Stimulated activated CD4-positive, alpha-beta T cell treated with anti-CD3 and anti-CD28 coated beads, Interleukin-15, amount 100 ng/mL, for 1 hour (primary cell): ENCODE measurements around the gene CDH23.

Experiments
- DNase-seq, 2 donors: peaks; one replicate each; pipeline ENCODE4 v3.0.0-alpha.2; 2020; ENCODE audit warnings: low read depth in 1 of 2, low spot score in 1 of 2

Gene CDH23

GRCh38 chr10:71779641-71780040 lies 382.9 kb downstream of the CDH23 start:
- DNase-seq: no peak

DNA sequence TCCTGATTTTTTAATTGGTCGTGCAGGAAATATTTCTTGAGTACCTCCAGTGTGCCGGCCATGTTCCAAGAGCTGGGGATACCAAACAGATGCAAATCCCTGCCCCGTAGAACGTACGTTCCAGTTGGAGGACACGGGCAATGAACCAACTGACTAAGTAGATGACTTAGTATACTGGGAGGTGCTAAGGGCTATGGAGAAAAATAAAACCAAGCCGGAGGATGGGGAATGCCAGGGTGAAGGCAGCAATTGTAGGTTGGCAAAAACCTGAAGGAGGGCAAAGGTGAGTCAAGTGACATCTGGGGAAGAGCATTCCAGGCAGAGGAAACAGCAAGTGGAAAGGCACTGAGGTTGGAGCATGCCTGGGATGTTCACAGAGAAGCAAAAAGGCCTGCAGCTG lies 383.4 kb downstream of the CDH23 start:
- no peak for DNase-seq

DNA sequence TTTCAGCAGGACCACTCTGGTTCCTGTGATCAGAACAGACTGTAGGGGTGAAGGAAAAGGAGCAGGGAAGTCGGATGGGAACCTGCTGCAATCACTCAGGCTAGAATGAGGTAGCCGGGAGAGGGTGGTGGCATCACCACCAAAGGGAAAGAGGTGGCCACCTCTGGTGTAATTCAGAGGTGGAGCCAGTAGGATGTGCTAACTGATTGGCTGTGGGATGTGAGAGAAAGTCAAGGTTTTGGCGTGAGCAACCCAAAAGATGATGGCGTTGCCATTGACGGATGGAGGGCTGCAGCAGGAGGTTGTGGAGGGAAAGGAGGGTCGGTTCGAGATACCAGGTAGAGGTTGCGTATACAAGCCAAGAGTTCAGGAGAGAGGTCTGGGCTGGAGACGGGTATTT lies 384.0 kb downstream of the CDH23 start:
- no peak for DNase-seq

DNA sequence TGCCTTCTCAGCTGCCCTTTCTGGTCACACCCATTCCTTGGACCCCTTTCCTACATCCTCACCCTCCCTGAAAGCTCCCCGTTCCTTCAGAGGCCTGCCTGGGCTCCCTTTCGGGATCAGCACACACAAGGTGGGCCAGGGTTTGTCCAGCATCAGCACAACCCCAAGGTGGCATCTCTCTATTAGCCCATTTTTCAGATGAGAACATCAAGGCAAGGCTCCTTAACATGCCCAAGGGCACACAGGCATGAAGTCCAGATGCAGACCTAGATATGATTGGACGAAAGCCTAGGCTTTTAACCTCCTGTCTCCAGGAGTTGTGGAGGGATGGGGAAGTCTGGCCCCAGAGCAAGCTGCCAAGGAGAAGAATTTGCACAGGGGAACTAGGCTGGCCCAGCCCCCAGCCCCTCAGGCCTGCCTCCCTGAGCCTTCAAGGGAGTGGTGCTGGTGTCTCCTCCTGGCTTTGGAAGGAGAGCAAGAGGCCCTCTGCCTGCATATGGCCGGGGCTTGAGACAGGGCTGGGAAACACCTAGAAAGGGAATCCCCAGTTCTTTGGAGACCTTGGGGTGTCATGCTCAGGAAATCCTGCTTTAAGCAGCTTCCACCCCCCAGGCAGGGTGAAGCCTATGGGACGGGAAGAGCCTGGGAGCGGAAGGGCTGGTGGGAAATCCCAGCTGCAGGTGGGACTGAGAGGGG lies 385.6 kb downstream of the CDH23 start:
- no peak for DNase-seq

DNA sequence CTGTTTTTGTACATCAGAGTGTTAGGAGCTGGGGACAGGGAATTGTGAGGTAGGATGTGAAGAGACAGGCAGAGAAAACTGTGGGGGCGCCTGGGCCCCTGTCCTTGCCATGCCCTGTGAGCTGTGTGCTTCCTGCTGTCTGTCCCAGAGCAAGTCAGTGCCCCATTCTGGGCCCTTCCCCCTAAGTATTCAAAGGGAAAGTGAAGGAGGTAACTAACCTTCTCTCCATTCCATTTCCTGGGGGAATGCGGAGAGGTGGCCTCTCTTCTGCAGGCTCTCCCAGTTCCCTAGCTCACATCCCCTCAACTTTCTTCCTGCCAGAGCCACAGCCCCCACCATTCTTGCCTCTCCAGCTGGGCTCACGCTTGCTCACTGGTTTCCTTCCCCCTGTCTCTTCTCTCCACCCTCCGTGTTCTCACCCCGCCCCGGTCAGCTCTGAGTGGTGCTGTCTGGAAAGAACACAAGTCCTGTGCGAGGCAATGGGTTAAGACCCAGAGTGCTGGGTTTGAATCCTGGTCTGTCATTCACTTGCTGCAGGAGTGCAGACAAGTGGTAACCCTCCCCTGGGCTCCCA lies 386.3 kb downstream of the CDH23 start:
- no peak for DNase-seq

DNA sequence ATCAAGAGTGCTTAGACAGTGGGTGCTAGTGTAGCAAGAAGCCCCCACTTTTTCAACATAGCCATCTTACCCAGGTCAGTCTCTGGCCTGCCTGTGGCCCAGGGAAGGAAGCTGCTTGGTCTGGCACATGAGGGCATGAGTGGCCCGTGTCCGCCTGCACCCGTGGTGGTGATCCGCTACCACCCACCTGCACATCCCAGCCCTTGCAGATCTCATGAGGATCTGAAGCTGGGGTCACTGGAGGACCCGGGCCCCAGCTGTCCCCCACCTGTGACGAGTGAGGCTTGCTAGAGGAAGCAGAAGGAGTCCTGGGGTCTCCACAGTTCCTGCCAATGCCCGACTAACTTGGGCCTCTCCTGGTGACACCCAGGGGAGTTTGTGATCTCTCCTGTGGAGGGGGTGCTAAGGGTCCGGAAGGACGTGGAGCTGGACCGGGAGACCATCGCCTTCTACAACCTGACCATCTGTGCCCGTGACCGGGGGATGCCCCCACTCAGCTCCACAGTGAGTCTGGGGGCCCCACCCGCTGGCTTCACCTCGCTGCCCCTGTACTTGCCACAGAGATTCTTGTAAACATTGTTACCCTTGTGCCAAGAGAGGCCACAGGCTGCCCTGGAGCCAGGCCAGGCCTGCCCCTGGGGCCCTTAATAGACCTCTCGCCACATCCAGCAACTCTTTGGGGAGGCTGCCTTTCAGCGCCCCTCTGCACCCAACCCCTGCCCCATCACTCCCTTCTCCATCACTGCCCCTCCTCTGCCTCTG lies 387.4 kb downstream of the CDH23 start:
- no peak for DNase-seq

DNA sequence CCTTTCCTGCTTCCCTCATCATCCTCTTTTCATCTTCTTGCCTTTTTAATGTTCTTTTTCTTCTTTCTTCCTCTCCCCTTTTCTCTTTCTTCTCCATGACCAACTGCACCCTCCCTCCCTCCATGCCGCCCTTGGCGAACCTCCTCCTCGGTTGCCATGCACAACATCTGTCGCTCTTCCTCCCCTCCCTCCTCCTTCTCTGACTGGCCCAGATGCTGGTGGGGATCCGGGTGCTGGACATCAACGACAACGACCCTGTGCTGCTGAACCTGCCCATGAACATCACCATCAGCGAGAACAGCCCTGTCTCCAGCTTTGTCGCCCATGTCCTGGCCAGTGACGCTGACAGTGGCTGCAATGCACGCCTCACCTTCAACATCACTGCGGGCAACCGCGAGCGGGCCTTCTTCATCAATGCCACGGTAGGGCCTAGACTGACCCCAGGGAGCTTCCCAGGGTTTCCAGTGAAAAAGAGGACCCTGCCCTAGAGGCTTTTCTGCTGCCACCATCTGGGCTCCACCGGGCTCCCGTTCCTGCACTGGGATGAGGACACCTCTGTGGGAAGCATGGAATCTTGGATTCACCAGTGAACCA lies 388.1 kb downstream of the CDH23 start:
- no peak for DNase-seq

DNA sequence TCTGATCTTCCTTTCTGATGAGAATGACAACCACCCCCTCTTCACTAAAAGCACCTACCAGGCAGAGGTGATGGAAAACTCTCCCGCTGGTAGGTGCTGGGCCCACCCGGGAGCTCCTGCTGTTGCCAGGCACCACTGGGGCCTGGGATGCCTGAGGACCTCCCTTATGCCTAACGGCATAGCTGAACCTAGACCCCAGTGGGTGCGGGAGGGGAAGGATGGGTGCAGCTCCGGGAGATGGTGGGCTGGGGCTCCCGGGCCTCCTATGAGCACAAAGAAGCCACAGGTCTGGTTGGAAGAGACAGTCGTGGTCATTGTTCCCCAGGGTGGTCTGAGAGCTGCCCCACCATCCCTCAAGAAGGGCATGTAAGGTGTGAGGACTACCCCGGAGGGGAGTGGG lies 392.2 kb downstream of the CDH23 start:
- no peak for DNase-seq

DNA sequence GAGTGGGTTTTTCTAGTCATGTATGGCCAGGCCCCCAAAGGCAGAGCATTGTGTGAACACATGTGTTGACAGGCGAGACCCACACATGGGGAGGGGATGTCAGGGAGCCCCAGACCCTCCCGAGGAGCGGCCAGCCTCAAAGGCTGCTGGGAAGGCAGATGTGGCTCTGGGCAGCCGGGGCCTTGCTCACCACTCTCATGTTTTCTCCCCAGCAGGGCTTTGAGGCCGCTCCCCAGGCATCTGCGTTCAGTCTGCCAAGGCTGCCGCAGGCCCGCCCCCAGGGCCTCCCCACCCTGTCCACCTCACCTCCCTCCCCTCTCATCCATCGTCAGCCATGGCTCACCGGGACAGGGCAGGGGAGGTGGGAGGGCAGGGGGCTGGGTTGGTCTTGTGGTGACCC lies 393.2 kb downstream of the CDH23 start:
- DNase-seq: no peak

DNA sequence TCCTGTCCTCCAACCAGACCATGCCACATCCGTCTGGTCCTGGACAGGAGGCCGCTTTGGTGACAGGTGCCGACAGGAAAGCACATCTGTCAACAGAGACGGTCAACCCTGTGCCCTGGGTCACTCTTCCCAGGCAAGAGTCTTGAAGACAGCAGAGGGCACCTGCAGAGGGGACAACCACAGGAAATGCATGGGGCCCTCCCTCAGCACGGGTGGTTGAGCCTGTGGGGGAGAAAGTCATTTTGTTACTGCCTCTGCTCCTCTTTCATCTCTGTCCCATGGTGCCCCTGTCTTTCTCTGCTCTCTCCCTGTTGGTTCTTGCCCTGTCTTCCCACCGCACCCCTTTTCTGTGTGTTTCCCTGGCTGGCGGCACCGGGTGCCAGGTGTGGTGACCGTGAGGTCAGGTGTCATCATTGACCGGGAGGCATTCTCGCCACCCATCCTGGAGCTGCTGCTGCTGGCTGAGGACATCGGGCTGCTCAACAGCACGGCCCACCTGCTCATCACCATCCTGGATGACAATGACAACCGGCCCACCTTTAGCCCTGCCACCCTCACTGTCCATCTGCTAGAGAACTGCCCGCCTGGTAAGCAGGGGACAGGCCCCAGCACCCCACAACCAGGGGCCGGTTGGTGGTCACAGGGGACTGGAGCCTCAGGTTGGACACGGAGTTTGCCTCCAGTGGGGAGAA lies 394.2 kb downstream of the CDH23 start:
- no peak for DNase-seq

DNA sequence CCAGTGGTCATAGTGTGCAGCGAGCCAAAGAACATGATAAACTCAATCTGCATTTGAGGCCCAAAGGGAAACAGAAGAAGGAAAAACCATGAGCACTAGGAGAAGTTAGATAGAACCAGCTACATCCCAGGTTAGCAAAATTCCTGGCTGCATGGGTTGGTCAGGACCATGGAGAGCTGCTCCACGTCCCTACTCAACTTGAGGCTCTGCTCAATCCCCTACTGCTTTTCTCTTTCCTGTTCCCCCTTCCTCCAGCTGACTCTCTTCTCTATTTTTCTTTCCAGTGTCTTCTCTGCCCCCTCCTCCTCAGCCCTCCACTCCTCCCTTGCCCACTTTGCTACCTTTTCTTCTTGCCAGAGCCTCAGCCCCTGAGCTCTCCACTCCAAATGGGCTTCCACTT lies 398.5 kb downstream of the CDH23 start:
- DNase-seq: no peak

GRCh38 chr10:71796749-71797405 lies 400.2 kb downstream of the CDH23 start:
- DNase-seq: no peak

- no peak for DNase-seq
Measured at GRCh38 chr10:71797533-71798307, 401.0 kb downstream of the CDH23 start.

DNA sequence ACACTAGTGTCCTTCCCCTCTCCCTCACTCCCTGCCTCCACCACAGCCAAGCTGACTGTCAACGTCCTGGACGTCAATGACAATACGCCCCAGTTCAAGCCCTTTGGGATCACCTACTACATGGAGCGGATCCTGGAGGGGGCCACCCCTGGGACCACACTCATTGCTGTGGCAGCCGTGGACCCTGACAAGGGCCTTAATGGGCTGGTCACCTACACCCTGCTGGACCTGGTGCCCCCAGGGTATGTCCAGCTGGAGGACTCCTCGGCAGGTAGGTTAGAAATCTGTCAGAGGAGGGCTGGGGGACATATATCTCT lies 401.5 kb downstream of the CDH23 start:
- DNase-seq: no peak

DNA sequence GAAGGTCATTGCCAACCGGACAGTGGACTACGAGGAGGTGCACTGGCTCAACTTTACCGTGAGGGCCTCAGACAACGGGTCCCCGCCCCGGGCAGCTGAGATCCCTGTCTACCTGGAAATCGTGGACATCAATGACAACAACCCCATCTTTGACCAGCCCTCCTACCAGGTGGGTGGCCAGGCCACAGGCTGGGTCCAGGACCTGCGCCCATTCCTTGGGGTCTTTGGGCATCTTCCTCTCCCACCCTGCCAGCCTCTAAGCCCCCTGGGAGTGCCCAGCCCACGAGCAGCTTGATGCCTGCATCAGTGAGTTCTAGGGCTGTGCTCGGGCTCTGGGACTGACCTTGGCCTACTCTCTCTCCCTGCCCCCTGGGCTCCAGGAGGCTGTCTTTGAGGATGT lies 402.4 kb downstream of the CDH23 start:
- DNase-seq: no peak

GRCh38 chr10:71799608-71800453 lies 403.1 kb downstream of the CDH23 start:
- no peak for DNase-seq

- DNase-seq: no peak
Measured at GRCh38 chr10:71801361-71801760, 404.6 kb downstream of the CDH23 start.

- DNase-seq: no peak
Measured at GRCh38 chr10:71802235-71802634, 405.5 kb downstream of the CDH23 start.

DNA sequence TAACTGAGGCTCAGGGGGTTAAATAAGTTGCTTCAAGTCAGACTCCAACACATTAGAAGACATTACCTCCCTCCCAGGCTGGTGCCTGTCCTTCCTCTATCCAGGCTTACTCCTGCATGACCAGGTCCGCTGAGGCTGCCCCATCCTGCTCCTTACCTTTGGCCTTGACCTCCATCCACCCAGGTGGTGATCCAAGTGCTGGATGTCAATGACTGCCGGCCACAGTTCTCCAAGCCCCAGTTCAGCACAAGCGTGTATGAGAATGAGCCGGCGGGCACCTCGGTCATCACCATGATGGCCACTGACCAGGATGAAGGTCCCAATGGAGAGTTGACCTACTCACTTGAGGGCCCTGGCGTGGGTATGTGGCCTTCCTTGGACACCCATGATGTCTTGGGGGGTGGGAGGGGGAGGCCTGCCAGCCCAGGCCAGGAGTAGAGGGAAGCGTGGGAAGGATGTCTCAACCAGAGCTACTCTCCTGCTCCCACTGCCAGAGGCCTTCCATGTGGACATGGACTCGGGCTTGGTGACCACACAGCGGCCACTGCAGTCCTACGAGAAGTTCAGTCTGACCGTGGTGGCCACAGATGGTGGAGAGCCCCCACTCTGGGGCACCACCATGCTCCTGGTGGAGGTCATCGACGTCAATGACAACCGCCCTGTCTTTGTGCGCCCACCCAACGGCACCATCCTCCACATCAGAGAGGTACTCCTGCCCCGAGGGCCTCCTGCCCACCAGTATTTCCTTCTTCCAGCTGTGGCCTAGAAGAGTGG lies 406.2 kb downstream of the CDH23 start:
- no peak for DNase-seq
